ENCODE data around the gene CACNB3. TPM values are rescaled to one million over a fixed set of nuclear protein-coding genes. Genes with fewer than 3 reads are reported as not detected.
A peak's percentile ranks its signal among the peaks of the same experiment; 100 is the strongest.

Gene CACNB3
- total and polyA plus RNA-seq, 8 donors, result 26.4 to 42.5 (median 38.4) TPM

- ATAC-seq (no peak), DNase-seq (peak in 1 of 4 donors; percentile 77)
- peaks cover 16 to 31% of the 10 kb centered on the region in 2 donors for H3K4me1 ChIP-seq
- peaks cover 0 to 7% of the 10 kb centered on the region in 2 donors for H3K36me3 ChIP-seq
- no peak for TF ChIP-seq CTCF (IDR thresholded peaks at IDR 0.05)
- H3K4me3 ChIP-seq, result no peak overlapping the region
- peaks cover 0 to 8% of the 10 kb centered on the region in 2 donors for H3K27me3 ChIP-seq
- intact Hi-C loops (cut with DNase I), result no loop called here
- H3K27ac ChIP-seq, result no peak overlapping the region
- no peaks in the 10 kb centered on the region for H3K9me3 ChIP-seq
These were observed 35.6 kb upstream of the CACNB3 start for GRCh38 chr12:48782457-48783395.

- DNase-seq (no peak), ATAC-seq (no peak)
- Histone ChIP-seq H3K36me3 (peaks cover 0 to 7% of the 10 kb centered on the region in 2 donors), H3K27ac (no peak overlapping the region), H3K4me1 (peaks cover 19 to 31% of the 10 kb centered on the region in 2 donors), H3K4me3 (no peak overlapping the region), H3K9me3 (no peaks in the 10 kb centered on the region), H3K27me3 (peaks cover 0 to 15% of the 10 kb centered on the region in 2 donors)
- TF ChIP-seq CTCF (IDR thresholded peaks at IDR 0.05), result no peak
- intact Hi-C loops (cut with DNase I), result no loop called here
These were observed 34.9 kb upstream of the CACNB3 start for GRCh38 chr12:48783432-48783831.

- TF ChIP-seq CTCF (IDR thresholded peaks at IDR 0.05), result no peak
- Histone ChIP-seq H3K36me3 (peaks cover 0 to 7% of the 10 kb centered on the region in 2 donors), H3K27ac (no peak overlapping the region), H3K4me1 (peaks cover 12 to 23% of the 10 kb centered on the region in 2 donors), H3K9me3 (no peaks in the 10 kb centered on the region), H3K4me3 (peak overlapping the region in 1 of 2 donors; percentile 55), H3K27me3 (peaks cover 0 to 34% of the 10 kb centered on the region in 2 donors)
- no peak for ATAC-seq
- no peak for DNase-seq
- intact Hi-C loops (cut with DNase I), result no loop called here
These were observed 31.4 kb upstream of the CACNB3 start for GRCh38 chr12:48786591-48787544.

- H3K9me3 ChIP-seq, result no peaks in the 10 kb centered on the region
- peak overlapping the region; percentile 55 to 83 for H3K4me3 ChIP-seq
- H3K27ac ChIP-seq, result peak overlapping the region; percentile 41 to 46
- ATAC-seq, result peak; percentile 5
- TF ChIP-seq CTCF (IDR thresholded peaks at IDR 0.05), result no peak
- intact Hi-C loops (cut with DNase I), result no loop called here
- H3K27me3 ChIP-seq, result peaks cover 0 to 34% of the 10 kb centered on the region in 2 donors
- peaks cover 12 to 16% of the 10 kb centered on the region in 2 donors for H3K4me1 ChIP-seq
- peak in 1 of 4 donors; percentile 41 for DNase-seq
- peaks cover 0 to 2% of the 10 kb centered on the region in 2 donors for H3K36me3 ChIP-seq
These were observed 30.3 kb upstream of the CACNB3 start for GRCh38 chr12:48787791-48788523.

Data from left lung (tissue), 10 donors.